ENCODE results near the gene CAP2.

CAP2 gene

GRCh38 chr6:17589406-17590096 lies 196.2 kb downstream of the CAP2 start:
- DNase-seq: no peak

GRCh38 chr6:17591287-17591686 lies 197.9 kb downstream of the CAP2 start:
- DNase-seq: no peak

- DNase-seq: no peak
Measured at GRCh38 chr6:17593246-17593645, 199.9 kb downstream of the CAP2 start.

- DNase-seq: no peak
Measured at GRCh38 chr6:17596085-17596484, 202.7 kb downstream of the CAP2 start.

- no peak for DNase-seq
Measured at GRCh38 chr6:17599877-17600526, 206.6 kb downstream of the CAP2 start, which contains the start of gene FAM8A1. Gene FAM8A1 (plus strand): TSS chr6:17600302. CDS start chr6:17600410, 108 bp downstream.

GRCh38 chr6:17600527-17601385 lies 207.4 kb downstream of the CAP2 start:
- DNase-seq: no peak

GRCh38 chr6:17601386-17601703 lies 207.9 kb downstream of the CAP2 start:
- no peak for DNase-seq

- DNase-seq: no peak
Measured at GRCh38 chr6:17602888-17603287, 209.5 kb downstream of the CAP2 start.

- no peak for DNase-seq
Measured at GRCh38 chr6:17606606-17607005, 213.2 kb downstream of the CAP2 start.
